Type B pancreatic cell (in vitro differentiated cells): Measurements from ENCODE around the gene HOXA7. TPM values are rescaled to one million over a fixed set of nuclear protein-coding genes. Genes with fewer than 3 reads are reported as not detected.

Source experiments
- DNase-seq: peaks from one replicate; pipeline ENCODE4 v3.0.0; 2021; ENCODE audit warnings: mixed read lengths; ENCODE audit not compliant: unreplicated experiment; ENCODE audit errors: extremely low spot score
- H3K27ac Mint-ChIP-seq: 2 replicates; pipeline ENCODE4 v1.8.0; 2021; ENCODE audit warnings: mild to moderate bottlenecking, mixed read lengths
- H3K27me3 Mint-ChIP-seq: 2 replicates; pipeline ENCODE4 v1.8.0; 2021; ENCODE audit warnings: mixed read lengths
- H3K36me3 Mint-ChIP-seq: 2 replicates; pipeline ENCODE4 v1.8.0; 2021; ENCODE audit warnings: mixed read lengths
- H3K4me1 Mint-ChIP-seq: one replicate; pipeline ENCODE4 v1.8.0; 2021; ENCODE audit warnings: mixed read lengths; ENCODE audit not compliant: unreplicated experiment
- H3K4me3 Mint-ChIP-seq: 2 replicates; pipeline ENCODE4 v1.8.0; 2021; ENCODE audit warnings: mild to moderate bottlenecking, mixed read lengths
- H3K9me3 Mint-ChIP-seq: 2 replicates; pipeline ENCODE4 v1.8.0; 2021; ENCODE audit warnings: mixed read lengths
- total RNA-seq: library from RNA; stranded (reverse); gene quantifications from 2 replicates; pipeline ENCODE4 v1.2.1, GENCODE V29; 2021; ENCODE audit warnings: low replicate concordance
- TF ChIP-seq, protein P1 (sequence below): fragments of 200-600 bp; sonication (generic); conservative IDR thresholded peaks from 2 replicates; pipeline ENCODE4 v1.5.0; 2021; ENCODE audit warnings: antibody characterized with exemption, mild to moderate bottlenecking

The HOXA7 gene
- total RNA-seq, 1 donor from 2014 or later = 6.2 TPM

DNA sequence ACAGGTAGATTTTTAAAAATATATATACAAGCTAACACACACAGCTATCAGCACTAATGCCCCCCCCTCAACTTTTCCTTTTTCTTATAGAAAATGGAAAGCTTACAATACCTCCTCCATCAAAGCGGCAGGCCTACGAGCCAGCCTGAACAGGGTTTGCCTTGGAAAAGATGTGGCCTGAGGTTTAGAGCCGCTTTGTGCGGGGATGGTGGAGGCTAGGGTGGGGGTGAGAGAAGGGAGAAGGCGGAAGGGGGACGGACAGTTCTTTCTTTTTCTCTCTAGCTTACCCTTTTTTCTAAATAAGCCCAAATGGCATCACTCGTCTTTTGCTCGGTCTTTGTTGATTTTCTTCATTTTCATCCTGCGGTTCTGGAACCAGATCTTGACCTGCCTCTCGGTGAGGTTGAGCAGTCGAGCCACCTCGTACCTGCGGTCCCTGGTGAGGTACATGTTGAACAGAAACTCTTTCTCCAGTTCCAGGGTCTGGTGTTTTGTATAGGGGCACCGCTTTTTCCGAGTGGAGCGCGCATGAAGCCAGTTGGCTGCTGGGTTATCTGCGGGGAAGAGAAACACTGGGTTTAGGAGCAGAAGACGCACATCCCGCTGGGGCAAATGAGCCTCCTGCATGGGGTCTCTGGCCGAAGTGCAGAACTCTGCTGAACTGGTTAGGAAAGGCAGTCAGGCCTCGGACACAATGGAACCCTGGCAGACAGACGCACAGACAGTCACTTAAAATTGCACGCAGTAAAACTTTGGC, 7.0 kb upstream of the HOXA7 start:
- no peak for DNase-seq
- Mint-ChIP-seq H3K27ac (peak overlapping the region; percentile 14), H3K9me3 (no peaks in the 10 kb centered on the region), H3K27me3 (peaks cover 88% of the 10 kb centered on the region), H3K36me3 (no peaks in the 10 kb centered on the region), H3K4me3 (peak overlapping the region; percentile 79), H3K4me1 (peaks cover 14% of the 10 kb centered on the region)
- TF ChIP-seq, protein P1, sequence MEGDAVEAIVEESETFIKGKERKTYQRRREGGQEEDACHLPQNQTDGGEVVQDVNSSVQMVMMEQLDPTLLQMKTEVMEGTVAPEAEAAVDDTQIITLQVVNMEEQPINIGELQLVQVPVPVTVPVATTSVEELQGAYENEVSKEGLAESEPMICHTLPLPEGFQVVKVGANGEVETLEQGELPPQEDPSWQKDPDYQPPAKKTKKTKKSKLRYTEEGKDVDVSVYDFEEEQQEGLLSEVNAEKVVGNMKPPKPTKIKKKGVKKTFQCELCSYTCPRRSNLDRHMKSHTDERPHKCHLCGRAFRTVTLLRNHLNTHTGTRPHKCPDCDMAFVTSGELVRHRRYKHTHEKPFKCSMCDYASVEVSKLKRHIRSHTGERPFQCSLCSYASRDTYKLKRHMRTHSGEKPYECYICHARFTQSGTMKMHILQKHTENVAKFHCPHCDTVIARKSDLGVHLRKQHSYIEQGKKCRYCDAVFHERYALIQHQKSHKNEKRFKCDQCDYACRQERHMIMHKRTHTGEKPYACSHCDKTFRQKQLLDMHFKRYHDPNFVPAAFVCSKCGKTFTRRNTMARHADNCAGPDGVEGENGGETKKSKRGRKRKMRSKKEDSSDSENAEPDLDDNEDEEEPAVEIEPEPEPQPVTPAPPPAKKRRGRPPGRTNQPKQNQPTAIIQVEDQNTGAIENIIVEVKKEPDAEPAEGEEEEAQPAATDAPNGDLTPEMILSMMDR = no peak

DNA sequence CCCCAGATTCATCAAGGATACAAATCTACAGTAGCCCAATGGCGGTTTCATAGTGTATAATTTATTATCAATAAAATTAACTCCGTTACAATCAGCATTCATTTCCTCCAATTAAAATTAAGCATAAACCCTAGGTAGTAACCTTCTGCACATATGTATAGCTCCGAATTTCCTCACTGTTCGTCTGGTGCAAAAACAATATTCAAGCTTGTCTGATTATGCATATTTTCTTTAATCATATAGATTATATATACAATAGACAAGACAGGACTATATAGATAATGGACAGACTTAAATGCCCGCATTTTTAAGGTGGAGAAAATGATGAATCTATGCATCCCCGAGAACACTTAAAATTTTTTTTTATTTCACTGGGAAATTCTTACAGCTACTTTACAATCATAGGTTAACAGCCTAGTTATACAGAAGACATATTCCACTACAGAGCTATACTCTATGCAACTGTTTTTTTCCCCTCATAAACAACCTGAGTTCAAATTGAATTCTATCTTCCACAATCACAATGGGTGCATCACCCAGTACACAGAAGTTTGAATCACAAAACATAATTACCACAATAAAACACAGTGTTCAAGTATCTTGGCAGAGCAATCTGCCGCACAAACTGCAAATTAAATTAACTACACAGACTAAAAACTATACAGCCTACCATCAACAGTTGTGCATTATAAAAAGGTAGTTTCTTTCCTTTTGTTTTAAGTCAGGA, 6.2 kb upstream of the HOXA7 start:
- H3K9me3 Mint-ChIP-seq = peaks cover 5% of the 10 kb centered on the region
- peaks cover 88% of the 10 kb centered on the region for H3K27me3 Mint-ChIP-seq
- DNase-seq = no peak
- H3K4me1 Mint-ChIP-seq = peaks cover 17% of the 10 kb centered on the region
- peak overlapping the region; percentile 58 for H3K4me3 Mint-ChIP-seq
- H3K36me3 Mint-ChIP-seq = peaks cover 4% of the 10 kb centered on the region
- TF ChIP-seq, protein P1 = no peak
- H3K27ac Mint-ChIP-seq = no peak overlapping the region

DNA sequence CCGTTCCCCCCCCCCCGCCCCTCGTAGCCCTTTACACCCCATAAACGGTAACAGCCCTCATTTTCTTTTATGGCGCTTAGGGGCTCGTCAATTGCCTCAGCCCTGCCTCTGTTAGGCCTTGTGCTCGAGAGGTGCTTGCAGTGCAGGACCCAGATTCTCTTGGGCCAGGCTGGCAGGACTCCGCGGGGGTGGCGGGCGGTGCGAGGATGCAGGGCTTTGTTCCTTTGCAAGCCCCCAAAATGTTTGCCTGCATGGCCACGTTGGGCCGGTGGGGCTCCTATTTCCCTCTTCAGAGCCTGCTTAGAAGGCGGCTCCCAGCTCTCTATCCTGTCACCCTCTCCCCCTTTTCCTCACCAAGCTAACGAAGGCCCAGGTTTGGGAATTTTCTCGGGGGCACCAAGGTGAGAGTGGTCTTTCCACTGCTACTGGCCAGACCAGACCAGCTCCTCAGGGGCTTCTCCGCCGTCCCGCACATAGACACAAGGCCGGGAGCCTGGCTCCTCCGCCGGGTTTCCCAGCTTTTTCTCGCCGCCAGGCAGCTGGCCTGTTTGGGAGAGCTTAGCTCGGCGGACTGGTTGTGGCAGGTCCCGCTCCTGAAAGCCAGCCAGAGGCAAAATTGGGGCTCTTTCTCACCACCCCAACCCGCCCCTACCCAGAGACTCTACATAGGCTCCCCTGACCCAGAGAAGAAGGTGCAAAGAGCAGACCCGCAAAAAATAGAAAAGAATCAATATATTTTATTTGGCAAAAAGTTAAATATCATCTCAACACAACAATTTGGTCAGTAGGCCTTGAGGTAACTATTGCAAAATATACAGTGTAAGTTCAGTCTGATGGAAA, 5.5 kb upstream of the HOXA7 start:
- Mint-ChIP-seq H3K9me3 (peaks cover 5% of the 10 kb centered on the region), H3K36me3 (peaks cover 4% of the 10 kb centered on the region), H3K4me3 (peak overlapping the region; percentile 17), H3K27me3 (peaks cover 88% of the 10 kb centered on the region), H3K4me1 (peaks cover 18% of the 10 kb centered on the region), H3K27ac (no peak overlapping the region)
- DNase-seq = no peak
- TF ChIP-seq, protein P1 = no peak

DNA sequence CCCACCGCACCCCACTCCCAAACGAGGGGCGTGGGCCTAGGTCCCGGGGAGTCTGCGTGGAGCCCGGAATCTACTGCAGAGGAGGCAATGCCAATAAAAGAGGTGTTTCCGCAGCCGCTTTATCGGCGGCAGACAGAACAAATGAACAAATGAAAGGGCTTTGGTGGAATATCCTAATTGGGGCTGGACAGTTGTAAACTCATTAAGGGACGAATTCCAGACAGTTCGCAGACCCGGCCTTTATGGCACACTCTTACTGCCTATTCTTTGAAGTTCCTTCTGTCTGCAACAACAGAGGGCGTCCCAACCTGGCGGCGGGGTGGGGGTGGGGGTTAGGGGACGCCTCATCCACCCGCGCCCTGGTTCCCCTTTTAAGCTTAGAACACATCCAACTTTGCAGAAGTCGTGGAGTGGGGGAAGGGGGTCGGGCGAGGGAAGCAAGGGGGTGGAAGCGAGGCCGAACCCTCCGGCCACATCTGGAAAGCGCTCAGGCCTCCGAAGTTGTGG, 4.8 kb upstream of the HOXA7 start:
- Mint-ChIP-seq H3K36me3 (peaks cover 4% of the 10 kb centered on the region), H3K27me3 (peaks cover 87% of the 10 kb centered on the region), H3K27ac (no peak overlapping the region), H3K4me3 (peak overlapping the region; percentile 83), H3K9me3 (peaks cover 5% of the 10 kb centered on the region), H3K4me1 (peaks cover 18% of the 10 kb centered on the region)
- TF ChIP-seq, protein P1 = no peak
- DNase-seq = no peak

DNA sequence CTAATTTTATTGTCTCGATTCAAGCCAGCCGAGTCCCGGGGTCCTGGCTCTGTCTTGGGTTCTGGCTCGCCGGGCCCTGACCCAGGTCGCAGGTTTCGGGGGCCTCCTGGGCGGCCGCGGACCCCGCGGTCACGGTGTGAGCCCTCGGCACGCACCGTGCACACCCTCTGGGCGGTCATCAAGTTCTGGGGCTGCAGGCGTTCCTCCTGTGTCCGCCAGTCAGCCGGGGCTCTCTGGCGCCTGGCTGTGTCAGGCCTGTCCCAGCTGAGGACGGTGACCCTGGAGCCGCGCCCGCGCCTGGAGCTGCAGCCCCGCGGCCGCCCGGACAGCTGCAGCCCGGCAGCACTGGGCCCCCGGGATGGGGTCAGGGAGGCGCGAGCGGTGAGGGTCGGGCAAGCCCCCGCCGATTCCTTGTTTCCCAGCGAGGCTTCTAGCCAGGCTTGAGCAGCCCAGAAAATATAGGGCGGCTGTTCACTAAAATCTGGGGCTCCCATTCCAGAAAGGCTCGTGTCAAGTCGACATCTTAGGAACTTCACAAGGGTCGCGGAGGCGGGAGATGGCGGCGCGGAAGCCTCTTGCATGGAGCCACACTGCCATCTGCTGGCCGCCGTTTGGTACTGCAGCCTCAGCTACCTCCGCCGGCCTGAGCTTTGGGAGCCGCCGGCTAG, 4.2 kb upstream of the HOXA7 start:
- DNase-seq = peak; percentile 93
- H3K9me3 Mint-ChIP-seq = peaks cover 5% of the 10 kb centered on the region
- H3K27ac Mint-ChIP-seq = no peak overlapping the region
- H3K4me1 Mint-ChIP-seq = peaks cover 16% of the 10 kb centered on the region
- peaks cover 4% of the 10 kb centered on the region for H3K36me3 Mint-ChIP-seq
- H3K4me3 Mint-ChIP-seq = peak overlapping the region; percentile 83
- TF ChIP-seq, protein P1 = peak; percentile 99
- H3K27me3 Mint-ChIP-seq = peaks cover 88% of the 10 kb centered on the region
